Ascending aorta (tissue), 2 donors: ENCODE results near the gene ZNF285. TPM values are rescaled to one million over a fixed set of nuclear protein-coding genes. Genes with fewer than 3 reads are reported as not detected.
"Not testable (repeated sequence)": the region's sequence is repeated elsewhere in the genome, so short reads cannot be mapped to it uniquely, and the experiment has no call there.

ENCODE experiments used
- DNase-seq, 2 donors: peaks; one replicate each; pipeline ENCODE4 v3.0.0-alpha.2; 2019; ENCODE audit warnings: low spot score in 2 of 2
- H3K27ac ChIP-seq, 2 donors: fragments of 200-600 bp; sonication (generic); one replicate each; pipeline ENCODE4 v1.5.1; 2016 to 2017; ENCODE audit warnings: mild to moderate bottlenecking in 1 of 2
- H3K27me3 ChIP-seq: fragments of 200-600 bp; sonication (generic); one replicate; pipeline ENCODE4 v1.5.1; 2017
- H3K36me3 ChIP-seq, 2 donors: fragments of 200-600 bp; sonication (generic); one replicate each; pipeline ENCODE4 v1.5.1; 2016
- H3K4me1 ChIP-seq, 2 donors: fragments of 200-600 bp; sonication (generic); one replicate each; pipeline ENCODE4 v1.5.1; 2016 to 2017; ENCODE audit warnings: mild to moderate bottlenecking in 1 of 2
- H3K4me3 ChIP-seq, 2 donors: fragments of 200-600 bp; sonication (generic); one replicate each; pipeline ENCODE4 v1.5.1; 2016 to 2017; ENCODE audit warnings: mild to moderate bottlenecking in 1 of 2
- H3K9me3 ChIP-seq, 2 donors: fragments of 200-600 bp; sonication (generic); one replicate each; pipeline ENCODE4 v1.5.1; 2016
- CTCF ChIP-seq, 3 experiments: fragments of 200-600 bp in 2 of 3; fragments of 450-650 bp in 1 of 3; sonication (generic) in 2 of 3; IDR thresholded peaks; one replicate each; pipeline ENCODE4 v1.5.1; 2016 to 2019; ENCODE audit warnings: antibody characterized with exemption in 3 of 3, mild to moderate bottlenecking in 1 of 3, moderate library complexity in 1 of 3
- intact Hi-C: fragments of 100-400 bp; cut with DNase I; formaldehyde crosslinking; loops from one replicate; pipeline ENCODE4 v1.15.1; 2023
- total RNA-seq: library from RNA; depleted of rRNA; stranded (reverse); fragments of >200 nt; gene quantifications from one replicate; pipeline ENCODE4 v1.1.0, GENCODE V29; 2016

ZNF285 gene
- total RNA-seq, 1 donor from 2014 or later = not detected

- Histone ChIP-seq H3K27me3 (no peaks in the 10 kb centered on the region), H3K27ac (no peak overlapping the region), H3K36me3 (peaks cover 22 to 53% of the 10 kb centered on the region in 2 donors), H3K4me3 (no peak overlapping the region), H3K9me3 (peaks cover 80 to 99% of the 10 kb centered on the region in 2 donors), H3K4me1 (no peaks in the 10 kb centered on the region)
- no peak for TF ChIP-seq CTCF (IDR thresholded peaks at IDR 0.05)
- no peak for DNase-seq
- intact Hi-C loops = no loop called here
Observed at GRCh38 chr19:44345959-44346358, 55.4 kb downstream of the ZNF285 start.

GRCh38 chr19:44344255-44344654 lies 57.2 kb downstream of the ZNF285 start:
- intact Hi-C loops = no loop called here
- H3K4me1 ChIP-seq = no peaks in the 10 kb centered on the region
- H3K27me3 ChIP-seq = no peaks in the 10 kb centered on the region
- H3K27ac ChIP-seq = no peak overlapping the region
- H3K4me3 ChIP-seq = no peak overlapping the region
- TF ChIP-seq CTCF (IDR thresholded peaks at IDR 0.05) = no peak
- peaks cover 73 to 99% of the 10 kb centered on the region in 2 donors for H3K9me3 ChIP-seq
- peaks cover 39 to 57% of the 10 kb centered on the region in 2 donors for H3K36me3 ChIP-seq
- DNase-seq = no peak

GRCh38 chr19:44341794-44342193 lies 59.6 kb downstream of the ZNF285 start:
- H3K27ac ChIP-seq = no peak overlapping the region
- H3K4me1 ChIP-seq = no peaks in the 10 kb centered on the region
- DNase-seq = no peak
- peaks cover 52 to 96% of the 10 kb centered on the region in 2 donors for H3K9me3 ChIP-seq
- peaks cover 52 to 80% of the 10 kb centered on the region in 2 donors for H3K36me3 ChIP-seq
- H3K27me3 ChIP-seq = no peaks in the 10 kb centered on the region
- intact Hi-C loops = no loop called here
- H3K4me3 ChIP-seq = no peak overlapping the region
- TF ChIP-seq CTCF (IDR thresholded peaks at IDR 0.05) = no peak

GRCh38 chr19:44334639-44335038 lies 66.8 kb downstream of the ZNF285 start:
- H3K27me3 ChIP-seq, DNase-seq, H3K4me1 ChIP-seq, intact Hi-C loops, H3K4me3 ChIP-seq, H3K27ac ChIP-seq: not testable (repeated sequence)
- peaks cover 90 to 98% of the 10 kb centered on the region in 2 donors for H3K36me3 ChIP-seq
- peaks cover 40 to 97% of the 10 kb centered on the region in 2 donors for H3K9me3 ChIP-seq

Other genes starting within 250 kb of the ZNF285 start
- gene ZNF226, start 236.5 kb downstream of the ZNF285 start, total RNA-seq = 4.7 TPM
- 7.1 TPM for gene ZNF227, start 189.1 kb downstream of the ZNF285 start, total RNA-seq
- gene ZNF233, start 141.7 kb downstream of the ZNF285 start, total RNA-seq = not detected
- 6.6 TPM for gene ZNF235, start 96.6 kb downstream of the ZNF285 start, total RNA-seq
- 0.11 TPM for gene ZNF112, start 44.9 kb downstream of the ZNF285 start, total RNA-seq
- 2.1 TPM for gene ZNF229, start 46.9 kb upstream of the ZNF285 start, total RNA-seq
- gene ZNF180, start 98.9 kb upstream of the ZNF285 start, total RNA-seq = 10.9 TPM
- gene CEACAM20, start 128.1 kb upstream of the ZNF285 start, total RNA-seq = not detected
- gene IGSF23, start 212.0 kb upstream of the ZNF285 start, total RNA-seq = not detected
- gene PVR, start 242.3 kb upstream of the ZNF285 start, total RNA-seq = 61.4 TPM